H1 (cell line): ENCODE results near the gene C1orf50. TPM values are rescaled to one million over a fixed set of nuclear protein-coding genes. Genes with fewer than 3 reads are reported as not detected.

ENCODE experiments used
- CTCF ChIA-PET: fragments of 300-600 bp; sonication (Branson Sonifier 250); formaldehyde crosslinking; loops from one replicate; lab custom pipeline; 2021; ENCODE audit not compliant: partially characterized antibody; lab: Charles Lee
- POLR2A ChIA-PET: fragments of 300-600 bp; sonication (Branson Sonifier 250); formaldehyde crosslinking; loops from one replicate; lab custom pipeline; 2021; ENCODE audit warnings: inconsistent platforms; ENCODE audit not compliant: partially characterized antibody; lab: Charles Lee
- DNase-seq, 2 experiments: peaks; one replicate each; pipeline versions ENCODE4 v3.0.0 to v3.0.0-alpha.2; 2010 to 2022; ENCODE audit warnings: low spot score in 2 of 2, low read depth in 1 of 2, mixed read lengths in 1 of 2
- FAIRE-seq: peaks from 2 replicates; lab custom pipeline; 2011; peaks lifted over from hg19 to GRCh38; lab: Jason Lieb, UNC
- H2AFZ ChIP-seq: 2 replicates; pipeline ENCODE4 v1.8.1; 2012; ENCODE audit warnings: low read length, inconsistent platforms
- H2AK5ac ChIP-seq: 2 replicates; pipeline ENCODE4 v1.6.1; 2013; ENCODE audit warnings: low read depth, low read length
- H2BK120ac ChIP-seq: replicated peaks from 2 replicates; pipeline ENCODE3; 2013; ENCODE audit warnings: low read depth, low read length, inconsistent platforms
- H2BK12ac ChIP-seq: 2 replicates; pipeline ENCODE4 v1.6.1; 2013; ENCODE audit warnings: low read depth, low read length
- H2BK15ac ChIP-seq: 2 replicates; pipeline ENCODE4 v1.6.1; 2013; ENCODE audit warnings: low read length
- H2BK20ac ChIP-seq: 2 replicates; pipeline ENCODE4 v1.6.1; 2013; ENCODE audit warnings: low read length
- H2BK5ac ChIP-seq: 2 replicates; pipeline ENCODE4 v1.6.1; 2013; ENCODE audit warnings: low read depth, low read length
- H3K14ac ChIP-seq: 2 replicates; pipeline ENCODE4 v1.6.1; 2013; ENCODE audit warnings: inconsistent platforms; ENCODE audit not compliant: insufficient read length
- H3K18ac ChIP-seq: 2 replicates; pipeline ENCODE4 v1.6.1; 2013; ENCODE audit warnings: low read length; ENCODE audit errors: extremely low read depth
- H3K23ac ChIP-seq: 2 replicates; pipeline ENCODE4 v1.6.1; 2013; ENCODE audit warnings: inconsistent platforms; ENCODE audit not compliant: insufficient read length
- H3K23me2 ChIP-seq: 2 replicates; pipeline ENCODE4 v1.6.1; 2013; ENCODE audit warnings: low read depth, low read length
- H3K27ac ChIP-seq: 2 replicates; pipeline ENCODE4 v1.6.1; 2011; ENCODE audit warnings: low read depth, low read length, inconsistent platforms
- H3K27me3 ChIP-seq, 4 experiments: replicated peaks in 1 of 4; 1 replicate in 1 of 4; 2 replicates in 3 of 4; pipeline versions ENCODE4 v1.6.1 to v1.8.1; 2011 to 2013; ENCODE audit warnings: low read length in 3 of 4, mild to moderate bottlenecking in 3 of 4, inconsistent platforms in 2 of 4, mixed read lengths in 2 of 4, moderate library complexity in 1 of 4; ENCODE audit not compliant: control insufficient read depth in 3 of 4, insufficient read depth in 3 of 4; ENCODE audit errors: extremely low read depth in 1 of 4
- H3K36me3 ChIP-seq, 4 experiments: 2 replicates each; pipeline versions ENCODE4 v1.6.1 to v1.8.1; 2011 to 2013; ENCODE audit warnings: mild to moderate bottlenecking in 4 of 4, low read length in 3 of 4, moderate library complexity in 2 of 4, control low read depth in 1 of 4, inconsistent platforms in 1 of 4; ENCODE audit not compliant: insufficient read depth in 4 of 4, control insufficient read depth in 2 of 4
- H3K4ac ChIP-seq: replicated peaks from 2 replicates; pipeline ENCODE3; 2013; ENCODE audit warnings: low read length, low read depth, mixed read lengths, inconsistent platforms; ENCODE audit not compliant: insufficient read length
- H3K4me1 ChIP-seq, 4 experiments: replicated peaks in 1 of 4; 1 replicate in 1 of 4; 2 replicates in 3 of 4; pipeline versions ENCODE4 v1.6.1 to v1.8.1; 2011 to 2013; ENCODE audit warnings: low read length in 3 of 4, inconsistent platforms in 2 of 4, mixed read lengths in 1 of 4; ENCODE audit not compliant: insufficient read depth in 4 of 4, control insufficient read depth in 3 of 4
- H3K4me2 ChIP-seq, 2 experiments: 2 replicates each; pipeline versions ENCODE4 v1.6.1 to v1.8.1; 2011 to 2013; ENCODE audit warnings: low read depth in 2 of 2, low read length in 2 of 2, control low read depth in 1 of 2, inconsistent platforms in 1 of 2, mild to moderate bottlenecking in 1 of 2; ENCODE audit not compliant: insufficient read depth in 1 of 2
- H3K4me3 ChIP-seq, 4 experiments: fragments of 200-600, 300-600 bp in 1 of 4; sonication (generic), shearing (Covaris generic), sonication (Bioruptor Twin) in 1 of 4; 2 replicates each; pipeline versions ENCODE4 v1.5.1 to v1.8.1; 2011 to 2016; ENCODE audit warnings: low read length in 4 of 4, low read depth in 3 of 4, control low read depth in 2 of 4, inconsistent platforms in 2 of 4, mild to moderate bottlenecking in 2 of 4, mixed read lengths in 1 of 4, moderate library complexity in 1 of 4; ENCODE audit not compliant: insufficient read depth in 2 of 4; ENCODE audit errors: extremely low read depth in 1 of 4
- H3K56ac ChIP-seq: replicated peaks from 2 replicates; pipeline ENCODE3; 2013; ENCODE audit warnings: low read depth, mild to moderate bottlenecking, mixed read lengths, low read length, inconsistent platforms; ENCODE audit not compliant: insufficient read length
- H3K79me1 ChIP-seq: 2 replicates; pipeline ENCODE4 v1.6.1; 2013; ENCODE audit warnings: low read depth, low read length, control low read depth
- H3K79me2 ChIP-seq, 2 experiments: 2 replicates each; pipeline versions ENCODE4 v1.6.1 to v1.8.1; 2012 to 2013; ENCODE audit warnings: low read length in 2 of 2, mild to moderate bottlenecking in 2 of 2, inconsistent platforms in 1 of 2; ENCODE audit not compliant: insufficient read depth in 2 of 2, control insufficient read depth in 1 of 2
- H3K9ac ChIP-seq, 4 experiments: replicated peaks in 1 of 4; 1 replicate in 1 of 4; 2 replicates in 3 of 4; pipeline versions ENCODE4 v1.6.1 to v1.8.1; 2011 to 2013; ENCODE audit warnings: low read depth in 3 of 4, low read length in 3 of 4, control low read depth in 2 of 4, mild to moderate bottlenecking in 2 of 4, moderate library complexity in 2 of 4, inconsistent platforms in 1 of 4; ENCODE audit errors: extremely low read depth in 1 of 4
- H3K9me3 ChIP-seq, 2 experiments: 2 replicates each; pipeline versions ENCODE4 v1.6.1 to v1.8.1; 2012 to 2013; ENCODE audit warnings: mild to moderate bottlenecking in 2 of 2, moderate library complexity in 2 of 2, control low read depth in 1 of 2, inconsistent platforms in 1 of 2, low read depth in 1 of 2, low read length in 1 of 2, mixed read lengths in 1 of 2; ENCODE audit not compliant: insufficient read depth in 2 of 2
- H4K20me1 ChIP-seq, 2 experiments: replicated peaks in 1 of 2; 2 replicates each; pipeline versions ENCODE3 to v1.8.1; 2011 to 2013; ENCODE audit warnings: inconsistent platforms in 2 of 2, low read length in 2 of 2, mild to moderate bottlenecking in 1 of 2; ENCODE audit not compliant: insufficient read depth in 2 of 2, control insufficient read depth in 1 of 2
- H4K5ac ChIP-seq: 2 replicates; pipeline ENCODE4 v1.6.1; 2013; ENCODE audit warnings: low read length, low read depth, mixed read lengths, inconsistent platforms; ENCODE audit not compliant: insufficient read length
- H4K8ac ChIP-seq: 2 replicates; pipeline ENCODE4 v1.8.0; 2013; ENCODE audit warnings: mild to moderate bottlenecking, moderate library complexity, low read length, inconsistent platforms; ENCODE audit not compliant: insufficient read depth; ENCODE audit errors: extremely low read depth
- H4K91ac ChIP-seq: replicated peaks from 2 replicates; pipeline ENCODE3; 2013; ENCODE audit warnings: low read length, mixed read lengths, inconsistent platforms; ENCODE audit not compliant: insufficient read length
- EGR1 ChIP-seq: IDR thresholded peaks from 2 replicates; pipeline ENCODE4 v1.6.1; 2011; ENCODE audit warnings: low read depth, low read length, borderline replicate concordance
- HDAC2 ChIP-seq, 2 experiments: fragments of 300-600 bp in 1 of 2; sonication (generic) in 1 of 2; IDR thresholded peaks; 2 replicates each; pipeline ENCODE4 v1.6.1; 2011 to 2012; ENCODE audit warnings: low read depth in 2 of 2, low read length in 2 of 2, mild to moderate bottlenecking in 2 of 2, moderate library complexity in 2 of 2, borderline replicate concordance in 1 of 2, inconsistent platforms in 1 of 2
- KDM1A ChIP-seq: fragments of 200-600, 300-600 bp; sonication (generic); IDR thresholded peaks from 2 replicates; pipeline ENCODE4 v1.7.1; 2016; ENCODE audit warnings: mild to moderate bottlenecking, low read length, borderline replicate concordance
- KDM4A ChIP-seq: IDR thresholded peaks from one replicate; pipeline ENCODE4 v1.7.1; 2012; ENCODE audit warnings: low read depth, mild to moderate bottlenecking, moderate library complexity, low read length, inconsistent platforms; ENCODE audit not compliant: severe bottlenecking
- RAD21 ChIP-seq, 2 experiments: IDR thresholded peaks in 1 of 2; conservative IDR thresholded peaks in 1 of 2; 2 replicates each; pipeline ENCODE4 v1.6.1; 2011; ENCODE audit warnings: low read depth in 2 of 2, low read length in 2 of 2, improper control_type of control experiment in 1 of 2, inconsistent platforms in 1 of 2, mild to moderate bottlenecking in 1 of 2, moderate library complexity in 1 of 2
- SP2 ChIP-seq: IDR thresholded peaks from 2 replicates; pipeline ENCODE4 v1.6.1; 2012; ENCODE audit warnings: mild to moderate bottlenecking, low read length, inconsistent platforms
- ZNF274 ChIP-seq: IDR thresholded peaks from 2 replicates; pipeline ENCODE4 v1.7.0; 2012; ENCODE audit warnings: low read length, borderline replicate concordance; ENCODE audit errors: extremely low read depth
- WGBS, 2 experiments: shearing (Covaris generic) in 1 of 2; methylation state at CpG; one replicate each; pipeline versions ENCODE4 v1.1.6 to v1.1.7; 2013 to 2015; ENCODE audit warnings: low lambda C conversion rate in 2 of 2, mixed read lengths in 2 of 2, inconsistent platforms in 1 of 2, low coverage in 1 of 2, missing lambda C conversion rate in 1 of 2; ENCODE audit not compliant: insufficient replicate concordance in 2 of 2, insufficient coverage in 1 of 2, insufficient read length in 1 of 2; ENCODE audit errors: extremely low coverage in 1 of 2, missing lambda C conversion rate in 1 of 2; 5-methylcytosine and 5-hydroxymethylcytosine counted together
- polyA plus RNA-seq, 7 experiments: library from polyadenylated mRNA; depleted of rRNA in 3 of 7; stranded (reverse) in 5 of 7; unstranded in 2 of 7; fragments of >200 nt in 5 of 7; fragments of 200-250 nt in 2 of 7; gene quantifications; 1 replicate in 5 of 7; 2 replicates in 1 of 7; 4 replicates in 1 of 7; pipeline versions ENCODE4 v1.2.1 to v1.2.3, GENCODE V29; 2011 to 2013; ENCODE audit warnings: missing spikeins in 2 of 7, mixed read lengths in 2 of 7
- total RNA-seq: library from RNA; stranded (reverse); fragmentation: NEBNext Ultra II Directional; extraction: Animal tissue kit (Norgen Biotek cat#: 25700); gene quantifications from 2 replicates; pipeline ENCODE4 v1.2.1, GENCODE V29; 2021
- TF ChIP-seq, protein P1 (sequence below): IDR thresholded peaks from 2 replicates; pipeline ENCODE4 v1.6.1; 2011; ENCODE audit warnings: low read depth, mild to moderate bottlenecking, low read length; ENCODE audit not compliant: insufficient read depth
- TF ChIP-seq, protein P2 (sequence below), 3 experiments: IDR thresholded peaks; 1 replicate in 2 of 3; 2 replicates in 1 of 3; pipeline versions ENCODE4 v1.5.1 to v1.6.1; 2011; ENCODE audit warnings: low read length in 3 of 3, mild to moderate bottlenecking in 3 of 3, inconsistent platforms in 2 of 3, low read depth in 1 of 3, moderate library complexity in 1 of 3; ENCODE audit not compliant: insufficient read depth in 1 of 3; ENCODE audit errors: control extremely low read depth in 1 of 3

Gene C1orf50
- total and polyA plus RNA-seq, 2 of the 8 experiments (the other 6 are each of a cell fraction or from before 2014, with no cell fraction given): 3.2 to 7.1 TPM

DNA sequence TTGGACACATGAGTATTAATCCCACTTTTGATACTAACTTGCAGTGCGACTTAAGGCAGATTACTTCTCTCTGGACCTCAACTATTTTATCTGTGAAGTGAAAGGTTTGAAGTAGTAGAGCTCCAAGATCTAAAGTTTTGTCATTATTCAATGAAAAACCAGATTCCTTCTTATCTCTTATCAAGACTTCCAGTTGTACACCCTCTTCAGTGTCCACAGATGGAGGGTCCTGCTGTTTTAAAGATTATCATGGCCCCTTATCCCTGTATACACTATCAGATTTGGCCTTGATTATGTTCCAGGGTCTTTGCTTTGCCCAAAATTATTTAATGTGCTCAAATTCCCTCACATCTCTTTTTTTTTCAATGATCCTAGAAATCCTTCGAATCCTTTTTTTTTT is 1.1 kb downstream of the C1orf50 start:
- DNase-seq: no peak
- Histone ChIP-seq H3K36me3 (no peaks in the 10 kb centered on the region), H3K79me2 (peaks cover 6 to 28% of the 10 kb centered on the region in 2 experiments; a peak in 3 of 4 replicates), H2AK5ac (no peak overlapping the region), H2BK120ac (no peak overlapping the region), H3K14ac (no peak overlapping the region), H3K27me3 (no peaks in the 10 kb centered on the region), H2BK15ac (no peak overlapping the region), H3K27ac (no peak overlapping the region), H4K8ac (no peak overlapping the region), H3K79me1 (no peaks in the 10 kb centered on the region), H2BK5ac (no peak overlapping the region), H3K4me1 (peaks cover 0 to 6% (median 3%) of the 10 kb centered on the region in 4 experiments; a peak in 5 of 7 replicates), H3K4me3 (peak overlapping the region; percentile 79 to 86 (median 82); a peak in 7 of 8 replicates), H4K91ac (no peak overlapping the region), H4K20me1 (peaks cover 0 to 4% of the 10 kb centered on the region in 2 experiments), H3K18ac (no peak overlapping the region), H2BK20ac (no peak overlapping the region), H3K23me2 (peaks cover 7% of the 10 kb centered on the region), H3K4me2 (peak overlapping the region; percentile 87 to 90), H2AFZ (no peak overlapping the region), H3K9me3 (no peaks in the 10 kb centered on the region), H2BK12ac (no peak overlapping the region), H3K56ac (no peak overlapping the region), H4K5ac (no peak overlapping the region), H3K4ac (no peak overlapping the region), H3K9ac (0 out of 7 replicates have a peak overlapping the region, but pooled peaks of 1 of the 4 experiments have one; percentile 56), H3K23ac (no peak overlapping the region)
- WGBS, 2 experiments: 92% methylated on average over 2 of the region's 2 CpGs; no CpG with 5 or more reads in 1 of the 2 experiments
- FAIRE-seq: no peak
- ChIA-PET POLR2A (interaction anchor here (1.0 to 1.5 kb wide), 2 partner anchors 61 to 156 kb away, joined by 3 to 4 read pairs; no protein-coding TSS in a partner anchor), CTCF (interaction anchor here (4.6 kb wide), 1 partner anchor 10 kb away, joined by 26 read pairs; no protein-coding TSS in a partner anchor)
- TF ChIP-seq, protein P1, sequence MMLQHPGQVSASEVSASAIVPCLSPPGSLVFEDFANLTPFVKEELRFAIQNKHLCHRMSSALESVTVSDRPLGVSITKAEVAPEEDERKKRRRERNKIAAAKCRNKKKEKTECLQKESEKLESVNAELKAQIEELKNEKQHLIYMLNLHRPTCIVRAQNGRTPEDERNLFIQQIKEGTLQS: no peak
- TF ChIP-seq KDM4A (no peak), HDAC2 (IDR thresholded peaks at IDR 0.05; ENCODE audit: borderline replicate concordance in 1 of 2, low read depth in 2 of 2, low read length in 2 of 2) (no peak), SP2 (no peak), EGR1 (no peak), KDM1A (no peak), RAD21 (IDR thresholded peaks at IDR 0.05 in 1 of 2, conservative IDR thresholded peaks at IDR 0.05 in 1 of 2; ENCODE audit: low read depth in 2 of 2, low read length in 2 of 2) (no peak), ZNF274 (no peak)
- TF ChIP-seq, protein P2, sequence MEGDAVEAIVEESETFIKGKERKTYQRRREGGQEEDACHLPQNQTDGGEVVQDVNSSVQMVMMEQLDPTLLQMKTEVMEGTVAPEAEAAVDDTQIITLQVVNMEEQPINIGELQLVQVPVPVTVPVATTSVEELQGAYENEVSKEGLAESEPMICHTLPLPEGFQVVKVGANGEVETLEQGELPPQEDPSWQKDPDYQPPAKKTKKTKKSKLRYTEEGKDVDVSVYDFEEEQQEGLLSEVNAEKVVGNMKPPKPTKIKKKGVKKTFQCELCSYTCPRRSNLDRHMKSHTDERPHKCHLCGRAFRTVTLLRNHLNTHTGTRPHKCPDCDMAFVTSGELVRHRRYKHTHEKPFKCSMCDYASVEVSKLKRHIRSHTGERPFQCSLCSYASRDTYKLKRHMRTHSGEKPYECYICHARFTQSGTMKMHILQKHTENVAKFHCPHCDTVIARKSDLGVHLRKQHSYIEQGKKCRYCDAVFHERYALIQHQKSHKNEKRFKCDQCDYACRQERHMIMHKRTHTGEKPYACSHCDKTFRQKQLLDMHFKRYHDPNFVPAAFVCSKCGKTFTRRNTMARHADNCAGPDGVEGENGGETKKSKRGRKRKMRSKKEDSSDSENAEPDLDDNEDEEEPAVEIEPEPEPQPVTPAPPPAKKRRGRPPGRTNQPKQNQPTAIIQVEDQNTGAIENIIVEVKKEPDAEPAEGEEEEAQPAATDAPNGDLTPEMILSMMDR (IDR thresholded peaks at IDR 0.05; ENCODE audit: control extremely low read depth in 1 of 3, insufficient read depth in 1 of 3, low read depth in 1 of 3, low read length in 3 of 3): no peak
